GM18526 (cell line): ENCODE measurements around the gene KCNH2.

Source experiments
- POLR2A ChIP-seq: IDR thresholded peaks from 3 replicates; pipeline ENCODE4 v1.6.1; 2011; ENCODE audit not compliant: insufficient read length; ENCODE audit errors: extremely low read depth

KCNH2 gene

GRCh38 chr7:150934045-150934766 is 43.9 kb downstream of the KCNH2 start:
- TF ChIP-seq POLR2A = no peak

GRCh38 chr7:150931199-150931869 is 46.8 kb downstream of the KCNH2 start:
- TF ChIP-seq POLR2A = no peak

- TF ChIP-seq POLR2A = no peak
These were observed 49.6 kb downstream of the KCNH2 start for GRCh38 chr7:150928541-150928940.

- TF ChIP-seq POLR2A = no peak
These were observed 50.2 kb downstream of the KCNH2 start for GRCh38 chr7:150927956-150928344.

GRCh38 chr7:150927157-150927955 is 50.8 kb downstream of the KCNH2 start:
- no peak for TF ChIP-seq POLR2A

- no peak for TF ChIP-seq POLR2A
These were observed 52.1 kb downstream of the KCNH2 start for GRCh38 chr7:150926066-150926465.

- TF ChIP-seq POLR2A = no peak
These were observed 53.7 kb downstream of the KCNH2 start for GRCh38 chr7:150924369-150924781.

GRCh38 chr7:150923802-150924201 is 54.3 kb downstream of the KCNH2 start:
- TF ChIP-seq POLR2A = no peak

GRCh38 chr7:150923196-150923595 is 54.9 kb downstream of the KCNH2 start:
- no peak for TF ChIP-seq POLR2A

GRCh38 chr7:150919160-150919559 is 59.0 kb downstream of the KCNH2 start:
- no peak for TF ChIP-seq POLR2A

- no peak for TF ChIP-seq POLR2A
These were observed 59.7 kb downstream of the KCNH2 start for GRCh38 chr7:150918378-150918777.

- TF ChIP-seq POLR2A = no peak
These were observed 60.2 kb downstream of the KCNH2 start for GRCh38 chr7:150917969-150918368.

GRCh38 chr7:150916670-150917069 is 61.5 kb downstream of the KCNH2 start:
- no peak for TF ChIP-seq POLR2A

GRCh38 chr7:150914966-150915365 is 63.2 kb downstream of the KCNH2 start:
- no peak for TF ChIP-seq POLR2A

- no peak for TF ChIP-seq POLR2A
These were observed 63.9 kb downstream of the KCNH2 start for GRCh38 chr7:150914196-150914595.

GRCh38 chr7:150912427-150912826 is 65.7 kb downstream of the KCNH2 start:
- TF ChIP-seq POLR2A = no peak
